COR-L47 (cell line): ENCODE data around the gene P4HA2.

Experiments
- DNase-seq: peaks from one replicate; lab custom pipeline; 2025; lab: John Stamatoyannopoulos, UW

P4HA2 gene

GRCh38 chr5:132227485-132228240, at the start of gene P4HA2:
P4HA2 (minus strand) TSS chr5:132227853; CDS start chr5:132218626, 9,227 bp downstream.
- peak; percentile 79 for DNase-seq

GRCh38 chr5:132277256-132277655, 49.6 kb upstream of the P4HA2 start:
- no peak for DNase-seq

GRCh38 chr5:132275367-132276220, 47.9 kb upstream of the P4HA2 start:
- DNase-seq = no peak

GRCh38 chr5:132274050-132274792, 46.6 kb upstream of the P4HA2 start:
- DNase-seq = no peak

GRCh38 chr5:132273631-132274030, 46.0 kb upstream of the P4HA2 start:
- no peak for DNase-seq

- peak; percentile 10 for DNase-seq
Measured at GRCh38 chr5:132272311-132273210, 44.9 kb upstream of the P4HA2 start.

GRCh38 chr5:132271251-132272246, 43.9 kb upstream of the P4HA2 start:
- DNase-seq = no peak

GRCh38 chr5:132270706-132271105, 43.1 kb upstream of the P4HA2 start:
- DNase-seq = no peak

- no peak for DNase-seq
Measured at GRCh38 chr5:132270335-132270665, 42.6 kb upstream of the P4HA2 start.

GRCh38 chr5:132269635-132270334, 42.1 kb upstream of the P4HA2 start:
- DNase-seq = no peak

- no peak for DNase-seq
Measured at GRCh38 chr5:132268769-132269551, 41.3 kb upstream of the P4HA2 start.

GRCh38 chr5:132267931-132268768, 40.5 kb upstream of the P4HA2 start:
- no peak for DNase-seq

- no peak for DNase-seq
Measured at GRCh38 chr5:132267166-132267739, 39.6 kb upstream of the P4HA2 start.

GRCh38 chr5:132266836-132267160, 39.1 kb upstream of the P4HA2 start:
- DNase-seq = no peak

- DNase-seq = no peak
Measured at GRCh38 chr5:132266031-132266835, 38.6 kb upstream of the P4HA2 start.

- DNase-seq = no peak
Measured at GRCh38 chr5:132265336-132266030, 37.8 kb upstream of the P4HA2 start.
